ENCODE results near the gene KRT20. TPM values are rescaled to one million over a fixed set of nuclear protein-coding genes. Genes with fewer than 3 reads are reported as not detected.

Gene KRT20
- total and polyA plus RNA-seq, 2 donors (not counting 3 experiments of a cell fraction or from before 2014, with no cell fraction given), result not detected

- Histone ChIP-seq H2AFZ (ENCODE audit: low read depth, low read length) (peak overlapping the region; percentile 65), H3K79me2 (ENCODE audit: control insufficient read depth, insufficient read depth, low read length) (no peaks in the 10 kb centered on the region), H3K4me3 (replicated peaks in 1 of 3; ENCODE audit: insufficient read depth in 1 of 3, low read depth in 1 of 3, low read length in 3 of 3) (no peak overlapping the region), H3K27me3 (ENCODE audit: control insufficient read depth in 2 of 2, insufficient read depth in 2 of 2, low read length in 2 of 2) (peaks cover 2 to 5% of the 10 kb centered on the region in 2 experiments), H3K4me2 (ENCODE audit: insufficient read depth, low read length) (peak overlapping the region; percentile 44), H3K4me1 (ENCODE audit: control insufficient read depth, extremely low read depth, insufficient read depth, low read length) (peaks cover 8% of the 10 kb centered on the region), H3K9me1 (replicated peaks; ENCODE audit: control insufficient read depth, extremely low read depth, insufficient read depth, low read length) (no peaks in the 10 kb centered on the region), H3K36me3 (ENCODE audit: control insufficient read depth in 2 of 2, extremely low read depth in 1 of 2, insufficient read depth in 2 of 2, low read length in 2 of 2) (no peaks in the 10 kb centered on the region), H3K27ac (ENCODE audit: insufficient read depth, low read depth, low read length) (no peak overlapping the region), H3K9me3 (replicated peaks; ENCODE audit: control insufficient read depth, insufficient read depth, low read length) (no peaks in the 10 kb centered on the region), H4K20me1 (replicated peaks; ENCODE audit: control insufficient read depth, extremely low read depth, insufficient read depth, low read length) (no peaks in the 10 kb centered on the region), H3K9ac (replicated peaks; ENCODE audit: extremely low read depth, insufficient read depth, low read length) (no peak overlapping the region)
- FAIRE-seq (peak; percentile 86), DNase-seq (ENCODE audit: low read depth, low spot score) (peak; percentile 59)
- intact Hi-C loops (cut with micrococcal nuclease) (no loop called here), dilution Hi-C loops (cut with MboI; ENCODE audit: extremely low pct_ligation_motif_present, low sequenced_read_pairs) (no loop called here)
- ChIA-PET POLR2A (no interaction called here), CTCF (interaction anchor here (1.0 to 7.3 kb wide), 5 partner anchors 239 to 810 kb away, joined by 3 to 177 read pairs (median 14); no protein-coding TSS in a partner anchor)
- BruUV-seq (replicated peaks), result no TSS peak
- TF ChIP-seq CTCF (IDR thresholded peaks at IDR 0.05; ENCODE audit: extremely low read depth in 1 of 2, insufficient read depth in 1 of 2, low read depth in 1 of 2, low read length in 2 of 2), result no peak
- no peak for TF ChIP-seq GATA2 (IDR thresholded peaks at IDR 0.05; ENCODE audit: insufficient read depth, insufficient read length, low read depth, low read length)
- TF ChIP-seq JUN (IDR thresholded peaks at IDR 0.05; ENCODE audit: borderline replicate concordance, insufficient read depth, insufficient read length, low read depth), result peak; percentile 90
- no peak for TF ChIP-seq MAX (IDR thresholded peaks at IDR 0.05; ENCODE audit: insufficient read depth, insufficient read length)
- TF ChIP-seq POLR2AphosphoS5 (IDR thresholded peaks at IDR 0.05; ENCODE audit: insufficient read depth, low read depth, low read length), result no peak
- TF ChIP-seq FOS (IDR thresholded peaks at IDR 0.05; ENCODE audit: borderline replicate concordance, insufficient read depth, low read length), result peak; percentile 99
- no peak for TF ChIP-seq EZH2 (IDR thresholded peaks at IDR 0.05; ENCODE audit: borderline replicate concordance, low read depth, low read length, severe bottlenecking)
- TF ChIP-seq MYC (IDR thresholded peaks at IDR 0.05; ENCODE audit: low read depth, low read length), result no peak
- no peak for TF ChIP-seq POLR2A (IDR thresholded peaks at IDR 0.05; ENCODE audit: low read depth, low read length)
These were observed 30.7 kb downstream of the KRT20 start for GRCh38 chr17:40854175-40854814.

Data from endothelial cell of umbilical vein (primary cell).